Measurements from ENCODE around the gene GSTM2. TPM values are rescaled to one million over a fixed set of nuclear protein-coding genes. Genes with fewer than 3 reads are reported as not detected.
A peak's percentile ranks its signal among the peaks of the same experiment; 100 is the strongest.

GSTM2 gene
- polyA plus RNA-seq (2014; cell fraction: cytosol; rRNA removed) = 31.0 and 32.8 TPM in 2 replicates
- 62.9 and 71.3 TPM in 2 replicates for polyA plus RNA-seq (2014; cell fraction: nucleus; rRNA removed)

GRCh38 chr1:109667452-109668122 lies at the start of gene GSTM2:
Gene GSTM2 (plus strand): TSS chr1:109668057. CDS start chr1:109668116, 59 bp downstream.
- peak; percentile 86 for DNase-seq (ENCODE audit: low spot score)

- DNase-seq (ENCODE audit: low spot score) = no peak
These were observed 48.9 kb upstream of the GSTM2 start for GRCh38 chr1:109618661-109619575.

DNA sequence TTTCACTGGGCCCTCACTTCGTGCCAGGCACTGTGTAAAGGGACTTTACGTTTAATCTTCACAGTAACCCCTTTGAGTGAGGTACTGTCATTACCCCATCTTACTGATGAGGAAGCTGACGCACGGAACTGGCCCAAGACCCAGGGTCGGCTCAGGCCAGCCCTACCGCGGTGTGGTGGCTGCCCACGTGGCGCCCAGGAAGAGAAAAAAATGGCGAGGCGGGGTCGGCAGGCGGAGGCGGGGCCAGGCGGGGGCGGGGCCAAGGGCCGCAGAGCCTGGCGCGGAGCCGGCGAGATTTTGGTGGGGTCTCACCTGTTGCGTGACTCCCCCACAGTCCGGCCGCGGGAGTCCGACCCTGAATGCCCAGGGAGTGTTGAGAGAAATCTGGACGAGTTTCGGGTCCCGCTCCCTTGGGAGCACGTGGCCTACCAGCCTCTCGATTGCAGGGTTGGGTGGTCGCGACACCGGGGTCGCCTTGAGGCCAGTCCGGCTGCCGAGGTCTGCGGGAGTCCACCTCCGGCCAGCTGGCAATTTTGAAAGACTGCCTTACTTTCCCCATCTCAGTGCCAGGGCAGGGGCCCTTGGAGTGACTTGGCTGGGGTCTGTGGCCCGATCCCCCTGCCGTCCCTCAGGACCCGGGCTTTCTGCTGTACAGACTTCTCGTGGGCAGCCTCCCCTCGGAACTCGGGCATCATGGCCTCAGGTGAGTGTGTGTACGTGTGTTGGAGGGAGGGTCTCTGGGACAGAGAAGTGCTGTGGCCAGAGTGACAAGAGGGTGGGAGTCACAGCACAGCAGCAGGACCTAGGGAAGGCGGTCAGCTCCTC lies 48.1 kb upstream of the GSTM2 start, which contains the start of the genes AMPD2 and GNAT2:
AMPD2 (plus strand) TSS at position 262 of the 825 bp plus-strand sequence. CDS start 1,339 bp downstream, outside the sequence.
GNAT2 (minus strand) TSS at position 41 of the 825 bp plus-strand sequence. CDS start 6,746 bp downstream, outside the sequence.
- DNase-seq (ENCODE audit: low spot score) = peak; percentile 63

GRCh38 chr1:109620401-109620791 lies 47.5 kb upstream of the GSTM2 start:
- no peak for DNase-seq (ENCODE audit: low spot score)

DNA sequence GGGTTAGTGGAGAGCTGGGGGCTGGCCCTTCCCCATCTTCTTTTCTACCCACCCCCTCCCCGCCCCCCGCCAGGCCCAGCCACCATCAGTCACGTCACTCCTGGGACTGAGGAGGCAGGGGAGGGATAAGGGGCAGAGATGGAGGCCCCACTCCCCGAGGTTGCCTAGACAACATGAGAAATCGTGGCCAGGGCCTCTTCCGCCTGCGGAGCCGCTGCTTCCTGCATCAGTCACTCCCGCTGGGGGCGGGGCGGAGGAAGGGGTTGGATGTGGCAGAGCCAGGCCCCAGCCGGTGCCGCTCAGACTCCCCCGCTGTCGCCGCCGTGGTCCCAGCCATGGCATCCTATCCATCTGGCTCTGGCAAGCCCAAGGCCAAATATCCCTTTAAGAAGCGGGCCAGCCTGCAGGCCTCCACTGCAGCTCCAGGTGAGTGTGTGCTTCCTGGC lies 47.0 kb upstream of the GSTM2 start:
- DNase-seq (ENCODE audit: low spot score) = peak; percentile 91

GRCh38 chr1:109621379-109622136 lies 46.3 kb upstream of the GSTM2 start:
- DNase-seq (ENCODE audit: low spot score) = no peak

GRCh38 chr1:109622137-109622892 lies 45.5 kb upstream of the GSTM2 start:
- DNase-seq (ENCODE audit: low spot score) = no peak

DNA sequence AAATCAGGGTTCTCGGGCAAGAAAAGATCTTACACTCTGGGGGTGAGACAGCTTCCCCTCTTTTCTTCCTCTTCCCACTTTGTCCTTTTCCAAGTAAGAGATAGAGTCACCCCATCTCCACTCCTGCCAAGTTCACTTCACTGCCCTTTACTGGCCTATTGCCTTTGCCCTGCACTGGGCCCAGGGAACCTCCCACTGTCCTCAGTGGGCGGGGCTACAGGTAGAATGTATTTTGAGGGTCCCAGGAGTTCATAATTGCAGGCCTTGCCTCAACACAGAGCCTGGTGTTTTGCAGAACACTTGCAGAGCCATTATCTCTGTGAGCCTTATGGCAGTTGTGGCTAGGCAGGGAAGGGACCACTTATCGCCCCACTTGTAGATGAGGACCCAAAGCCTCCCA lies 45.0 kb upstream of the GSTM2 start:
- DNase-seq (ENCODE audit: low spot score) = no peak

GRCh38 chr1:109623601-109624161 lies 44.2 kb upstream of the GSTM2 start:
- DNase-seq (ENCODE audit: low spot score) = no peak

- DNase-seq (ENCODE audit: low spot score) = no peak
These were observed 43.5 kb upstream of the GSTM2 start for GRCh38 chr1:109624201-109625010.

GRCh38 chr1:109625176-109625575 lies 42.7 kb upstream of the GSTM2 start:
- DNase-seq (ENCODE audit: low spot score) = no peak

- no peak for DNase-seq (ENCODE audit: low spot score)
These were observed 42.0 kb upstream of the GSTM2 start for GRCh38 chr1:109625601-109626560.

DNA sequence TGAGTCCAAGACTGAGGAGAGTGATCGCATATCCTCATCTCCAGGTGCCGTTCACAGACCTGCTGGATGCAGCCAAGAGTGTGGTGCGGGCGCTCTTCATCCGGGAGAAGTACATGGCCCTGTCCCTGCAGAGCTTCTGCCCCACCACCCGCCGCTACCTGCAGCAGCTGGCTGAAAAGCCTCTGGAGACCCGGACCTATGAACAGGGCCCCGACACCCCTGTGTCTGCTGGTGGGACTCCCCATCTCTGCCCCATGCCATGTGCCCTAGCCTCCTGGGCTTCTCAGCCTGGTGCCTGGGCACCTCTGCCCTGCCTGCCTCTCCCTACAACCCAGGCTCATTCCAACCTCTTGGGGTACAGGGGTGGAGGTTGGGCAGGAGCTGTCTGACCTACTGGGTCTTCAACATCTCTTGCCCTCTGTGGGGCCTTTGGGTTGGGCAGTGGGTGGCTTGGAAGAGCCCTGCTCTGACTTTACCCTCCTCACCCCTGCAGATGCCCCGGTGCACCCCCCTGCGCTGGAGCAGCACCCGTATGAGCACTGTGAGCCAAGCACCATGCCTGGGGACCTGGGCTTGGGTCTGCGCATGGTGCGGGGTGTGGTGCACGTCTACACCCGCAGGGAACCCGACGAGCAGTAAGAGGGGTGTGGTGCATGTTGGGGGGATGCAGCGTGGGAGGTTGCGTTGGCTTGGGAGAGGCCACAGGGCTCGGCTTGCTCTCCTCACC lies 41.0 kb upstream of the GSTM2 start:
- DNase-seq (ENCODE audit: low spot score) = no peak

DNA sequence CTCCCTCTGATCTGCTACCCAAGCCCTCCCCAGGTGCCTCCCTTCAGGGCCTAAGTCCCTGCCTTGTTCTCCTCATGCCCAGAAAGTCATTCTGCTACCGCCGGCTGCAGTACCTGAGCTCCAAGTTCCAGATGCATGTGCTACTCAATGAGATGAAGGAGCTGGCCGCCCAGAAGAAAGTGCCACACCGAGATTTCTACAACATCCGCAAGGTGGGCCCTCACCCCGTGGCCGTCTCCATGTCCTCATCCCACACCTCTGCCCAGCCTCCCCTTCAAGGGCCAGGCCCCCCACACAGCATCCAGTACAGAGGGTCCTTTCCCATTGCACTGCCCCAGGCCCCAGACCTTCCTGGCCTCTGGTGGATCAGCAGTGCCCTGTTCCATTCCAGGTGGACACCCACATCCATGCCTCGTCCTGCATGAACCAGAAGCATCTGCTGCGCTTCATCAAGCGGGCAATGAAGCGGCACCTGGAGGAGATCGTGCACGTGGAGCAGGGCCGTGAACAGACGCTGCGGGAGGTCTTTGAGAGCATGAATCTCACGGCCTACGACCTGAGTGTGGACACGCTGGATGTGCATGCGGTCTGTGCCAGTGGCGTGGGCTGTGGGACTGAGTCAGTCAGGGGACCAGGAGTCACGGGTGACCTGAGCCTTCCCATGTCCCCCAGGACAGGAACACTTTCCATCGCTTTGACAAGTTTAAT lies 40.0 kb upstream of the GSTM2 start:
- no peak for DNase-seq (ENCODE audit: low spot score)

DNA sequence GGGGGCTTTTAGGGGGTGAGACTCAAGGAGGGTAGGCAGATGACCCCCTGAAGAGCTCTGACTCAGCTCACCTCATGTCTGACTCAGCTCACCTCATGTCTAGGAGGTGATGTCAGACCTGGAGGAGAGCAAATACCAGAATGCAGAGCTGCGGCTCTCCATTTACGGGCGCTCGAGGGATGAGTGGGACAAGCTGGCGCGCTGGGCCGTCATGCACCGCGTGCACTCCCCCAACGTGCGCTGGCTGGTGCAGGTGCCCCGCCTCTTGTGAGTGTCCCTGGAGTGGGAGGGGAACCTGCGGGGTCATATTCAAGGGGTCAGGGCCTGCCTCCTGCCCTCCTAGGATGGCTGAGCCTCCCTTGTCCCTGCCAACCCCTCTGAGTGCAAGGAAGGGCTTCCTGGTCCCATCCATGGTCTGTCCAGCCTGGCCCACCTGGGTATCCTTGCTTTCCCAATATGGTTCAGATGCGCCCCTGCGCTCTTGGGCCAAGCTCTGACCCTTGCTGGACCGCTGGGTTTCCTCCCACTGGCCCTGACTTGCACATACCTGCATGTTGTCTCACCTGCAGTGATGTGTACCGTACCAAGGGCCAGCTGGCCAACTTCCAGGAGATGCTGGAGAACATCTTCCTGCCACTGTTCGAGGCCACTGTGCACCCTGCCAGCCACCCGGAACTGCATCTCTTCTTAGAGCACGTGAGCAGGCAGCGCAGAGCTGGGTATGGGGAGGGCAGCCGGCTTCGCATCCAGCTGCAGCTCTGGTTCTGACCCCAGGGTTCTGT lies 39.1 kb upstream of the GSTM2 start:
- DNase-seq (ENCODE audit: low spot score) = no peak
